ENCODE data around the gene BCL2L13. TPM values are rescaled to one million over a fixed set of nuclear protein-coding genes. Genes with fewer than 3 reads are reported as not detected.

BCL2L13 gene
- total and polyA plus RNA-seq, 2 experiments from 2014 or later, result 34.4 to 38.6 TPM

- Histone ChIP-seq H3K4me1 (ENCODE audit: insufficient read depth) (peaks cover 3% of the 10 kb centered on the region), H3K9me2 (replicated peaks; ENCODE audit: insufficient read depth) (no peaks in the 10 kb centered on the region), H3K27me3 (no peaks in the 10 kb centered on the region), H3K9me3 (ENCODE audit: low read depth) (no peaks in the 10 kb centered on the region), H3K36me3 (replicated peaks; ENCODE audit: insufficient read depth, low read depth) (no peaks in the 10 kb centered on the region), H3K4me3 (no peak overlapping the region), H3K4me2 (no peak overlapping the region), H3K27ac (peak overlapping the region; percentile 37), H4K20me1 (ENCODE audit: insufficient read depth, poor library complexity, severe bottlenecking) (peaks cover 16% of the 10 kb centered on the region), H2AFZ (no peak overlapping the region), H3K79me2 (peaks cover 36% of the 10 kb centered on the region)
- TF ChIP-seq CTCF (IDR thresholded peaks at IDR 0.05; ENCODE audit: poor library complexity), result no peak
- no peak for TF ChIP-seq EZH2 (IDR thresholded peaks at IDR 0.05; ENCODE audit: borderline replicate concordance)
- TF ChIP-seq EZH2phosphoT487 (IDR thresholded peaks at IDR 0.05; ENCODE audit: low read depth, severe bottlenecking, unreplicated experiment), result no peak
- WGBS (ENCODE audit: low lambda C conversion rate, missing lambda C conversion rate), result 25% methylated on average over 3 of the region's 3 CpGs
- no peak for DNase-seq (ENCODE audit: low spot score)
These were observed 37.5 kb upstream of the BCL2L13 start for GRCh38 chr22:17601031-17601430.

GRCh38 chr22:17603668-17604067, 34.9 kb upstream of the BCL2L13 start:
- Histone ChIP-seq H3K36me3 (replicated peaks; ENCODE audit: insufficient read depth, low read depth) (no peaks in the 10 kb centered on the region), H3K4me3 (no peak overlapping the region), H4K20me1 (ENCODE audit: insufficient read depth, poor library complexity, severe bottlenecking) (peaks cover 16% of the 10 kb centered on the region), H3K9me2 (replicated peaks; ENCODE audit: insufficient read depth) (no peaks in the 10 kb centered on the region), H3K27me3 (no peaks in the 10 kb centered on the region), H3K79me2 (peaks cover 45% of the 10 kb centered on the region), H3K4me1 (ENCODE audit: insufficient read depth) (peaks cover 3% of the 10 kb centered on the region), H3K27ac (no peak overlapping the region), H3K4me2 (no peak overlapping the region), H2AFZ (no peak overlapping the region), H3K9me3 (ENCODE audit: low read depth) (no peaks in the 10 kb centered on the region)
- DNase-seq (ENCODE audit: low spot score), result no peak
- TF ChIP-seq CTCF (IDR thresholded peaks at IDR 0.05; ENCODE audit: poor library complexity) (no peak), EZH2 (IDR thresholded peaks at IDR 0.05; ENCODE audit: borderline replicate concordance) (no peak), EZH2phosphoT487 (IDR thresholded peaks at IDR 0.05; ENCODE audit: low read depth, severe bottlenecking, unreplicated experiment) (no peak)
- 91% methylated on average over 4 of the region's 4 CpGs for WGBS (ENCODE audit: low lambda C conversion rate, missing lambda C conversion rate)

GRCh38 chr22:17606496-17606895, 32.1 kb upstream of the BCL2L13 start:
- no peak for TF ChIP-seq EZH2 (IDR thresholded peaks at IDR 0.05; ENCODE audit: borderline replicate concordance)
- TF ChIP-seq CTCF (IDR thresholded peaks at IDR 0.05; ENCODE audit: poor library complexity), result no peak
- Histone ChIP-seq H3K36me3 (replicated peaks; ENCODE audit: insufficient read depth, low read depth) (no peaks in the 10 kb centered on the region), H3K4me1 (ENCODE audit: insufficient read depth) (no peaks in the 10 kb centered on the region), H3K4me2 (no peak overlapping the region), H3K9me2 (replicated peaks; ENCODE audit: insufficient read depth) (no peaks in the 10 kb centered on the region), H4K20me1 (ENCODE audit: insufficient read depth, poor library complexity, severe bottlenecking) (peaks cover 15% of the 10 kb centered on the region), H3K79me2 (peaks cover 52% of the 10 kb centered on the region), H3K27me3 (no peaks in the 10 kb centered on the region), H2AFZ (no peak overlapping the region), H3K4me3 (no peak overlapping the region), H3K27ac (peak overlapping the region; percentile 50), H3K9me3 (ENCODE audit: low read depth) (no peaks in the 10 kb centered on the region)
- DNase-seq (ENCODE audit: low spot score), result peak; percentile 45
- 72% methylated on average over 5 of the region's 5 CpGs for WGBS (ENCODE audit: low lambda C conversion rate, missing lambda C conversion rate)

All from hepatocyte (in vitro differentiated cells).